ENCODE data around the gene DDC.

GRCh38 chr7:50472427-50472826 lies 92.8 kb downstream of the DDC start:
- no peak for TF ChIP-seq EZH2phosphoT487 (IDR thresholded peaks at IDR 0.05; ENCODE audit: low read depth)
- no peak for TF ChIP-seq CTCF (IDR thresholded peaks at IDR 0.05; ENCODE audit: low read depth, low read length)
